ENCODE data around the gene TAOK3. TPM values are rescaled to one million over a fixed set of nuclear protein-coding genes. Genes with fewer than 3 reads are reported as not detected.

Gene TAOK3
- total RNA-seq, 1 experiment from 2014 or later, result 39.0 TPM

- DNase-seq (ENCODE audit: low read depth, low spot score), result peak; percentile 83
- in situ Hi-C loops (cut with HindIII; ENCODE audit: low pct_unique_long_range_greater_than_20kb, low sequenced_read_pairs), result loop anchor here (10.0 kb wide), 1 partner anchor 192 kb away; no protein-coding TSS in a partner anchor
These were observed 3.6 kb upstream of the TAOK3 start, which contains the start of gene SUDS3 for GRCh38 chr12:118376089-118377020. TSS of gene SUDS3 (plus strand) at chr12:118376555. CDS start at chr12:118376692, 137 bp downstream.

DNA sequence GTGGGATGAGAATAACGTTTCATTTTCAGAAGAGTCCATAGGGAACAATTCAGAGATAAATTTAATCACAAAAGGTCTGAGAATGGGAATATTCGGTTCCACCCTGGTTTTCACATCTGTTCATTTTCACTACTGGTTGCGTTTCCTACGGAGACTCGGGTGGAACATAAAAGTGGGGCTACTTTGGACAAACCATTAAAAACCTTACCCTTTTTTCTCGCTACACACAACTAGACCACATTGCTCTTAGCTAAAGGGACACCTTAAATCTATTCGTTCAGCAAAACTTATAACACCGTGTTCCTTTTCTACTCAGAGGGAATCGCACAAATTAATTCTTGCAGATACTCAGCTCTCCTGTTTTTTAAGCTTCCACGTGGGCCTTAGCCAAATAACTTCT is 2.6 kb upstream of the TAOK3 start:
- no peak for DNase-seq (ENCODE audit: low read depth, low spot score)
- in situ Hi-C loops (cut with HindIII; ENCODE audit: low pct_unique_long_range_greater_than_20kb, low sequenced_read_pairs), result loop anchor here (10.0 kb wide), 1 partner anchor 191 kb away; no protein-coding TSS in a partner anchor

- in situ Hi-C loops (cut with HindIII; ENCODE audit: low pct_unique_long_range_greater_than_20kb, low sequenced_read_pairs), result loop anchor here (10.0 kb wide), 1 partner anchor 190 kb away; no protein-coding TSS in a partner anchor
- no peak for DNase-seq (ENCODE audit: low read depth, low spot score)
These were observed 2.2 kb upstream of the TAOK3 start for GRCh38 chr12:118374909-118375308.

- in situ Hi-C loops (cut with HindIII; ENCODE audit: low pct_unique_long_range_greater_than_20kb, low sequenced_read_pairs), result loop anchor here (10.0 kb wide), 1 partner anchor 189 kb away; no protein-coding TSS in a partner anchor
- no peak for DNase-seq (ENCODE audit: low read depth, low spot score)
These were observed 1.5 kb upstream of the TAOK3 start for GRCh38 chr12:118374126-118374725.

DNA sequence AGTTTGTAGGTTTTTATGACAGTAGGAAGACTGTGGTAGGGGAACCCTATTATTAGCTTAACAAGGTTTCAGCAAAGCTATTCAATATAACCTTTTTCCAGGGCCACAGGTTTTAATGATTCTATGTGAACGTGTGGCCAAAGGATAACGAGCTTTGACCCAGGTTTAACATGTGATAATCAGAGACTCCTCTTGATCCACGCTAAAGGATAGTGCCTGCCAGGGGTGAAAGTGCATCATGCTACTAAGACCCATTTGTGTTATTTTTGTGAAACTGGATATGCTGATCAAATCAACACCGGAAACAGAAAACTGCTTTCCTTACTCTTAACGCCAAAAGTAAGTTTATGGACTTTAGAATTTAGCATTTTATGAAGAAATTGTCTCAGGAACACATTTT is 909 bp upstream of the TAOK3 start:
- in situ Hi-C loops (cut with HindIII; ENCODE audit: low pct_unique_long_range_greater_than_20kb, low sequenced_read_pairs), result loop anchor here (10.0 kb wide), 1 partner anchor 189 kb away; no protein-coding TSS in a partner anchor
- no peak for DNase-seq (ENCODE audit: low read depth, low spot score)

DNA sequence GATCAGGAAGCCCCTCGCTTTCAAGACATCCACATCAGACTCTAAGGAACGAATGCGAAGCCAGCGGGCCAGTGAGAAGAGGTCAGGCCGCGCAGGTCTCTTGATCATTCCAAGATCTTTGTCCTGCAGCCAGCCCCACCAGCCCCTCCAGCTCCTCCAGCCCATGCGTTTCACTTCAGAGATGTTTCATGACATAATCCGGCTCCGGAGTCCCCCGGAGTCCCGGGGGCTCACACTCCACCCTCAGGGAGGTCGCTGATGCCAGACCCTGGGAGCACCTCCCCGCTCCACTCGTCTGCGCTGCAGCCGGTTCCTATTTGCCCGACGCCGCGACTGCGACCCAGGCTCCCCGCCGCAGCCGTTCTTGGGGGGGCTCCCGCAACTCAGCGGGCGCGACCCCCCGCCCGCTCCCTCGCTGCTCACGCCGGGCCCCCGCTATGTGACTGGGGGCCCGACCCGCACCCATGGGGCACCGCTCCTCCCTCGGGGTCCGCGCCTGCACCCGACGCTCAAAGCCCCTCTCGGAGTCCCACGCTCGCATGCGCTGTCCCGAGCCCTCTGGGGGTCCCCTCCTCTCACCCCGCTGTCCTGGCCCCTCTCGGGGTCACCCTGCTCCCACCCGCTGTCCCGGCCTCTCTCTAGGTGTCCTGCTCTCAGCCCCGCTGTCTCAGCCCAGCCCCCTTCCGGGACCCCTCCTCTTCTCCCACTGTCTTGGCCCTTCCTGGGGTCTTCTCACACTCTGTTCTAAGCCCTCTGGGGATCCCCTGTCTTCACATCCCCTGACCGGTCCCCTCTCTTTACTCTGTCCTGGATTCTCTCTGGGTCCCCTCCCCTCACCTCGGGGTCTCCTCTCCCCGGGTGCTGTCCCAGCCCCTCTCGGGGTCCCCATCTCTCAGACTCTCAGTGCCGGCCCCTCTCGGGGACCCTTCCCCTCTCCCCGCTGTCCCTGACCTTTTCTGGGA is 1.1 kb downstream of the TAOK3 start:
- in situ Hi-C loops (cut with HindIII; ENCODE audit: low pct_unique_long_range_greater_than_20kb, low sequenced_read_pairs), result loop anchor here (10.0 kb wide), 1 partner anchor 187 kb away; no protein-coding TSS in a partner anchor
- DNase-seq (ENCODE audit: low read depth, low spot score), result no peak

GRCh38 chr12:118370601-118371000 is 2.1 kb downstream of the TAOK3 start:
- in situ Hi-C loops (cut with HindIII; ENCODE audit: low pct_unique_long_range_greater_than_20kb, low sequenced_read_pairs), result loop anchor here (10.0 kb wide), 1 partner anchor 186 kb away; no protein-coding TSS in a partner anchor
- DNase-seq (ENCODE audit: low read depth, low spot score), result no peak

DNA sequence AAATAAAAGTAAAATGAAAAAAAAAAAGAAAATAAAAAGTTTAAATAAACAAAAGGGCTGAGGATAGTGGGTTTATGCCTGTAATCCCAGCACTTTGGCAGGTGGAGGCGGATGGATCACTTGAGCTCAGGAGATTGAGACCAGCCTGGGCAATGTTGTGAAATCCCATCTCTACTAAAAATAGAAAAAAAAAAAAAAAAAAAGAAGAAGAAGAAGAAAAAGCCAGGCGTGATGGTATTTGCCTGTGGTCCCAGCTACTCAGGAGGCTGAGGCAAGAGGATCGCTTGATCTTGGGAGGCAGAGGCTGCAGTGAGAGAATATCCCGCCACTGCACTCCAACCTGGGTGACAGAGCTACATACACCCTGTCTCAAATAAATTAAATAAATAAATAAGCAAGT is 3.9 kb downstream of the TAOK3 start:
- DNase-seq (ENCODE audit: low read depth, low spot score), result no peak
- in situ Hi-C loops (cut with HindIII; ENCODE audit: low pct_unique_long_range_greater_than_20kb, low sequenced_read_pairs), result no loop called here

DNA sequence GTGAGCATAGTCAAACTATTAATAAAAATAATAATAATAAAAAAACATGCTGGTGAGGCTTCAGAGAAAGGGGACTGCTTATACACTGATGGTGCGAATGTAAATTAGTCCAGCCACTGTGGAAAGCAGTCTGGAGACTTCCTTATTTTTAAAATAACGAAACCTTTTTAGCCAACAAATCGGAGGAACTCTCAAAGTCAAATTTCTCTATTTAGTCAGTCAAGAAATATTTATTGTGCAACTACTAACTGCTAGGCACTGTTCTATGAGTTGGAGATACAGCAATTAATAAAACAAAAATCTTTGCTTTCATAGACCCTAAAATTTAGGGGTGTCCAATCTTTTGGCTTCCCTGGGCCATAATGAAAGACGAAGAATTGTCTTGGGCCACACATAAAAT is 10.8 kb downstream of the TAOK3 start:
- no peak for DNase-seq (ENCODE audit: low read depth, low spot score)
- in situ Hi-C loops (cut with HindIII; ENCODE audit: low pct_unique_long_range_greater_than_20kb, low sequenced_read_pairs), result no loop called here

GRCh38 chr12:118361092-118361404 is 11.7 kb downstream of the TAOK3 start:
- in situ Hi-C loops (cut with HindIII; ENCODE audit: low pct_unique_long_range_greater_than_20kb, low sequenced_read_pairs), result no loop called here
- no peak for DNase-seq (ENCODE audit: low read depth, low spot score)

GRCh38 chr12:118359541-118359915 is 13.2 kb downstream of the TAOK3 start:
- in situ Hi-C loops (cut with HindIII; ENCODE audit: low pct_unique_long_range_greater_than_20kb, low sequenced_read_pairs), result no loop called here
- no peak for DNase-seq (ENCODE audit: low read depth, low spot score)

DNA sequence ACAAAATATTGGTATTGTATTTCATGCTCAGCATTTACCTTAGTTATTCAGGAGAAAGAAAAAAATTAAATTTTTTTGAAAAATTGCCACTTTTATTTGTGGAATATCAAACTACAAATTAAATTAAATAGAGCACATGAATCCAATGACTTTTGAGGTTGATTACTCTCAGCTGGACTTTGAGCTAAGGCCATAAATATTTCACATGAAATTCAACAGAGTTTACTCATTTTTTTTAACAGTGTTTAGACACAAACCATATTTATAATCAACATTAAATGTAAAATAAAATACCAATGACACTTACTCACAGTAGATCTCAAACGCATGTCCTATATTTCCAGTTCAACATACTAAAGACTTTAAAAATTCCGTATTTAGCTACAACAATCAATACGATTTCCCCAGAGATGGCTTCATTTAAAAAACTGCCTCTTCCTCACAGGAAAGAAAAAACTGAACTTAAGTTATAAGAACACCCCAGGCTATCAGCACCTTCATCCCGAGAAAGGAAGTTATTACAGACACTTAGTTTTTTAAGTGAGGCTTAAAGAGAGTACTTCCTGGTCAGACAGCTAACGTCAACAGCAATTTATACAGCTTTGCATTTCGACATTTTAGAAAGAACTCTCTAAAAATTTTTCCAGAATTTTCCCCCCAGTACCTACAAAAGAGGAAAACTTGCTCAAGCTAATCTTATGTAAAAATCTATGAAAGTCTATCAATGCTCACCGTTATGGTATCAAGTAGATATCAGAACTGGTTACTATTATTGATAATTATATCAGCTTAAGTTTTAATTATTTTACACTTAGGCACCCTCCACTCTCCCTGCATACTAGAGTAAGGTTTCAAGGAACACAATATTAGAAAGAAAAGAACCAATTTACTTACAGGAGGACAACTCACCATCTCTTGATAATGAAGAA is 13.8 kb downstream of the TAOK3 start:
- no peak for DNase-seq (ENCODE audit: low read depth, low spot score)
- in situ Hi-C loops (cut with HindIII; ENCODE audit: low pct_unique_long_range_greater_than_20kb, low sequenced_read_pairs), result no loop called here

DNA sequence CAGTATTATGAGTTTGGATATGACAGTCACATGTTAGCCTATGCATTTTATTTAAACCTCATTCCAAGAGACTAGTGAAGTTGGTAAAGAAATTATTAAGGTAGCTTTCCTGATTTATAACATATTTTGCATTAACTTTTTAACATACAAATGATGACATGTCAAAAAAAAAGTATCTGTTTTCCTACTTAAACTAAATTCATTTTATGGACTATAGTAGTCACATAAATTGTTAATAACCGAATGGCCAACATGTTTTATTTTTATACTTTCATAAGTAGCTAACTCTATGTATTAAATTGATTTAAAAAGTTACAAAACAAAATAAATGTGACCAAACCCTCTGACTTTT is 14.7 kb downstream of the TAOK3 start:
- in situ Hi-C loops (cut with HindIII; ENCODE audit: low pct_unique_long_range_greater_than_20kb, low sequenced_read_pairs), result no loop called here
- DNase-seq (ENCODE audit: low read depth, low spot score), result no peak

DNA sequence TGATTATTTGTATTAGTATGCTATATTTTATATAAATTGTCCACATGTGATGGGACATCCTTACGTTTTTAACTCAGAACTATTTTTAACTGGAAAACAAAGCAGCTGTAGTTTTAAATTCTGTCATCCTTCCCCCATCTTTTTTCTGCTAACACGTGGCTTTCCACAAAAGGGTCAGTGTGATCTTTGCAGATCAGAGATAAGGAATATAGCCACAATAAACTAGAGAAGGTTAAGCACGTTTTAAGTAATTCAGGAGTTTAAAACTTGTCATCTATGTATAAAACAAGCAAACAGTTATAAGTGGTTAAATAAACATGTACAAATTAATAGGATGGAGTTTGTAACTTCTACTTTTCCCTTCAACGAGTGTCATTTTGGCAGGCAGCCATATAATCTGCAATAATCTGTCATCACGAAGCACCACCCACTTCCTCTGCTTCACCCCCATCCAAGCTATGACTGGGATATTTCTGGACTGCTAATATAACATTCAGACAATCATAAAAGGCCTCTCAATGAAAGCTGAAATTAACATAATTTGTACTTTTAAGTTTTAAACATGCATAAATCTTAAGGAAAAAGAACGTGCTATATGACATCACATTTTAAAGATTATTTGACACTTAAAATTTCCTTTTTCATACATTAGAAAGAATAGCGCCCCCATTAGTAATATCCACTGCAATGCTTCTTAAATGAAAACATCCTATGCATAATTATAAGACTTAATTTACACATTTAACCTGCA is 15.3 kb downstream of the TAOK3 start:
- in situ Hi-C loops (cut with HindIII; ENCODE audit: low pct_unique_long_range_greater_than_20kb, low sequenced_read_pairs), result no loop called here
- peak; percentile 92 for DNase-seq (ENCODE audit: low read depth, low spot score)

GRCh38 chr12:118356809-118357256 is 15.9 kb downstream of the TAOK3 start:
- in situ Hi-C loops (cut with HindIII; ENCODE audit: low pct_unique_long_range_greater_than_20kb, low sequenced_read_pairs), result no loop called here
- peak; percentile 90 for DNase-seq (ENCODE audit: low read depth, low spot score)

GRCh38 chr12:118355843-118356242 is 16.9 kb downstream of the TAOK3 start:
- no peak for DNase-seq (ENCODE audit: low read depth, low spot score)
- in situ Hi-C loops (cut with HindIII; ENCODE audit: low pct_unique_long_range_greater_than_20kb, low sequenced_read_pairs), result no loop called here
